ENCODE data around the gene ARID4A. TPM values are rescaled to one million over a fixed set of nuclear protein-coding genes. Genes with fewer than 3 reads are reported as not detected.
A peak's percentile ranks its signal among the peaks of the same experiment; 100 is the strongest.
"Not testable (repeated sequence)": the region's sequence is repeated elsewhere in the genome, so short reads cannot be mapped to it uniquely, and the experiment has no call there.

The ARID4A gene, protein sequence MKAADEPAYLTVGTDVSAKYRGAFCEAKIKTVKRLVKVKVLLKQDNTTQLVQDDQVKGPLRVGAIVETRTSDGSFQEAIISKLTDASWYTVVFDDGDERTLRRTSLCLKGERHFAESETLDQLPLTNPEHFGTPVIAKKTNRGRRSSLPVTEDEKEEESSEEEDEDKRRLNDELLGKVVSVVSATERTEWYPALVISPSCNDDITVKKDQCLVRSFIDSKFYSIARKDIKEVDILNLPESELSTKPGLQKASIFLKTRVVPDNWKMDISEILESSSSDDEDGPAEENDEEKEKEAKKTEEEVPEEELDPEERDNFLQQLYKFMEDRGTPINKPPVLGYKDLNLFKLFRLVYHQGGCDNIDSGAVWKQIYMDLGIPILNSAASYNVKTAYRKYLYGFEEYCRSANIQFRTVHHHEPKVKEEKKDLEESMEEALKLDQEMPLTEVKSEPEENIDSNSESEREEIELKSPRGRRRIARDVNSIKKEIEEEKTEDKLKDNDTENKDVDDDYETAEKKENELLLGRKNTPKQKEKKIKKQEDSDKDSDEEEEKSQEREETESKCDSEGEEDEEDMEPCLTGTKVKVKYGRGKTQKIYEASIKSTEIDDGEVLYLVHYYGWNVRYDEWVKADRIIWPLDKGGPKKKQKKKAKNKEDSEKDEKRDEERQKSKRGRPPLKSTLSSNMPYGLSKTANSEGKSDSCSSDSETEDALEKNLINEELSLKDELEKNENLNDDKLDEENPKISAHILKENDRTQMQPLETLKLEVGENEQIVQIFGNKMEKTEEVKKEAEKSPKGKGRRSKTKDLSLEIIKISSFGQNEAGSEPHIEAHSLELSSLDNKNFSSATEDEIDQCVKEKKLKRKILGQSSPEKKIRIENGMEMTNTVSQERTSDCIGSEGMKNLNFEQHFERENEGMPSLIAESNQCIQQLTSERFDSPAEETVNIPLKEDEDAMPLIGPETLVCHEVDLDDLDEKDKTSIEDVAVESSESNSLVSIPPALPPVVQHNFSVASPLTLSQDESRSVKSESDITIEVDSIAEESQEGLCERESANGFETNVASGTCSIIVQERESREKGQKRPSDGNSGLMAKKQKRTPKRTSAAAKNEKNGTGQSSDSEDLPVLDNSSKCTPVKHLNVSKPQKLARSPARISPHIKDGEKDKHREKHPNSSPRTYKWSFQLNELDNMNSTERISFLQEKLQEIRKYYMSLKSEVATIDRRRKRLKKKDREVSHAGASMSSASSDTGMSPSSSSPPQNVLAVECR
- 16.7 TPM for total RNA-seq

DNA sequence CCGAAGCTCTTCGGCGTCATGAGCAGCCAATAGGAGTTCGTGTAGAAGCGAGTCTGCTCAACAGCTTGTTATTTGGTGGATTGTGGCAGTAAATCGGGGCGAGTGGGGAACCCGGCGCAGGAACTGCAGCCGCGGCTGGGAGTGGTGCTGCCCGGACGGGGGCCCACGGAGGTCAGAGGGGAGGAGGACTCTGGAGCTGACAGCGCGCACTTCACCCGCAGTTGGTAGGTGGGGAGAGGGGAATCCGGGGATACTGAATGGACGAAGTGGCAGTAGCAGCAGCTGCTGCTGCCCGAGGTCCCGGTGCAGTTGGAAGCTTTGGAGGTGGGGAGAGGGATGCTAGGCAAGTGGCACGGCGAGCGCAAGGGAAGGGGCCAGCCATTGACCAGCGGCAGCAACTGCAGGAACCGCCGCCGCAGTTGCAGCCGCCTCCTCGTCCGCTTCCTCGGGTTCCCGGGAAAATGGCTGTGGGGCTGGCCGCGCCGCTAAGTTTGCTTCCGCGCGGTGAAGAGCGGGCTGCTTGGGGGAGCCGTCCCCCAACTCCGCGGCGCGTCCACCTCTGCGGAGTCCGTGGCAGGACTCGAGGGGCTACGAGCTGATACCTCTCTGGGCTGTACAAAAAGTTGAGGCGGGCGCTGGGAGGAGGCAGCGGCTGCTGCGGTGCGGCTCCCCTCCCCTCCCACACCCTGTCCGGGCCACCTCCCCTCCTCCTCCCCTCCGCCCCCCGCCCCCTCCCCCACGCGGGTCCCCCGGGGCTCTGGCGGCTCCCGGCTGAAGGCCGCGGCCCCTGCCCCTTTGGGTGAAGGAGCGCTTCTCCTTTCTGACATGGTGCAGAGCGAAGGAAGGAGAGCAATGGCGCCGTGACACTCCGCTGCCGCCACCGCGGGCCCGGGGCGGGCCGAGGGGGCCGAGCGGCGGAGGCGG lies at the start of gene ARID4A:
TSS of gene ARID4A (plus strand) at position 79 of the 924 bp plus-strand sequence. CDS start 1,300 bp downstream, outside the sequence.
- ATAC-seq = peak; percentile 60

DNA sequence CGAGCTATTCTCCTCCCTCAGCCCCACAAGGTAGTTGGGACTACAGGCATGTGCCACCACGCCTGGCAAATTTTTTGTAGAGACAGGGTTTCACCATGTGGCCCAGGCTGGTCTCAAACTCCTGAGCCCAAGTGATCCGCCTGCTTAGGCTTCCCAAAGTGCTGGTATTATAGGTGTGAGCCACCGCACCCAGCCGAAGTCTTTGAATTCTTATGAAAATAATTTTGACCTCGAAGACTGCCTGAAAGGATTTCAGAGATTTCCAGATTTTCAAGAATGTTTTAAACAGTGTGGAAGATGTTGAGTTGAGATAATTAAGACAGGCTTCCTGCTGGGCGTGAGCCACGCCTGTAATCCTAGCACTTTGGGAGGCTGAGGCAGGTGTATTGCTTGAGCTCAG lies 48.7 kb upstream of the ARID4A start:
- DNase-seq (ENCODE audit: low spot score) = no peak
- no peak for ATAC-seq

More for the DNA sequence above, at the start of gene ARID4A:
- peak; percentile 95 for DNase-seq (ENCODE audit: low spot score)

DNA sequence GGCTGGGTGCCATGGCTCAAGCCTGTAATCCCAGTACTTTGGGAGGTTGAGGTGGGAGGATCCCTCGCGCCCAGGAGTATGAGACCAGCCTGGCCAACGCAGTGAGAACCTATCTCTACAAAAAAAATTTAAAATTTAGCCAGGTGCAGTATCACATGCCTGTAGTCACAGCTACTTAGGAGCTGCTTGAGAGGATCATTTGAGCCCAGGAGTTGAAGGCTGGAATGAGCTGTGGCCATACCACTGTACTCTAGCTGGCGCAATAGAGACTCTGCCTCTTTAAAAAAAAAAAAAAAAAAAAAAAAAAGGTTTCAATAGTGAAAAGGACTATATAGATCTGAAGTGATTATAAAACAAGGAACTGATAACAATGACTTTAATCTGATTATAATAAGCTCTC lies 40.2 kb upstream of the ARID4A start:
- DNase-seq (ENCODE audit: low spot score) = no peak
- peak; percentile 48 for ATAC-seq

DNA sequence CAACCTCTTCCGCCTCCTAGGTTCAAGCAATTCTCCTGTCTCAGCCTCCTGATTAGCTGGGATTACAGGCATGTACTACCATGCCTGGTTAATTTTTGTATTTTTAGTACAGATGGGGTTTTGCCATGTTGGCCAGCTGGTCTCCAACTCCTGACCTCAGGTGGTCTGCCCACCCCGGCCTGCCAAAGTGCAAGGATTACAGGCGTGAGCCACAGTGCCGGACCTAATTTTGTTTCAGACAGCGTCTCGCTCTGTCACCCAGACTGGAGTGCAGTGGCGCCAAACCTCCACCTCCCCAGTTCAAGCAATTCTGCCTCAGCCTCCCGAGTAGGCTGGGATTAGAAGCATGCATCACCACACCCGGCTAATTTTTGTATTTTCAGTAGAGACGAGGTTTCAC lies 36.4 kb upstream of the ARID4A start:
- not testable (repeated sequence) for DNase-seq (ENCODE audit: low spot score); ATAC-seq

DNA sequence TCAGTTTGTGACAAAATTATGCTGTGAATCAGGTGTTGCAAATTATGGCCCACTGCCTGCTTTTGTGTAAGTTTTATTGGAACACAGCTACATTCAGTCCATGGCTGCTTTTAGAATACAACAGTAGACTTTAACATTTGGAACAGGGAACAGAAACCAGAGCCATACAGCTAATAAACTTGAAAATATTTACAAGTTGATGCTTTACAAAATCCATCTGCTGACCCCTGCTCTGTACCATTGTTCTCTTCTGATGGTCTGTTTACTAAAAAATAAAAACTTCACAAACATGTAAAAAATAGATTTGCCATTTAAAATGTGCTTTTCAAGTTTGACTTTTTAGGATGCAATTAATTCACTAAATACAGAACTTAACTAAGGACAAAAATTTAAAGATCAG lies 33.0 kb upstream of the ARID4A start:
- DNase-seq (ENCODE audit: low spot score) = no peak
- ATAC-seq = peak; percentile 40

DNA sequence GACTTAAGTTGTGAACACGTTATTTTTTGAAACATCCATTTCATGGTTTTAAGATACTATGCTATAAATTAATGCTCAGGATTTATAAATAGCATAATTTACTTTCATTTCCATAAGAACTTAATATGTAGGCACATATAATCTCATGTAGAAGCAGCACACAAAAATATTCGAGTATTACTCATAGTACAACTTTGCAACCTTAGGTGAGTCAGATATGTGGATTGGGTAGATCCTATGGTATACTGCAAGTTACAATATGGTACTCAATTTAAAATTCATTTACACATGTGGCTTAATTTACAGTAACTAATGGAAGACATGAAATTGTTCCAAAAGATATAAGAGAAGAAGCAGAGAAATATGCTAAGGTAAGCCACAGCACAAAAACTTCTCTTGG lies 27.7 kb upstream of the ARID4A start:
- ATAC-seq (no peak), DNase-seq (ENCODE audit: low spot score) (no peak)

DNA sequence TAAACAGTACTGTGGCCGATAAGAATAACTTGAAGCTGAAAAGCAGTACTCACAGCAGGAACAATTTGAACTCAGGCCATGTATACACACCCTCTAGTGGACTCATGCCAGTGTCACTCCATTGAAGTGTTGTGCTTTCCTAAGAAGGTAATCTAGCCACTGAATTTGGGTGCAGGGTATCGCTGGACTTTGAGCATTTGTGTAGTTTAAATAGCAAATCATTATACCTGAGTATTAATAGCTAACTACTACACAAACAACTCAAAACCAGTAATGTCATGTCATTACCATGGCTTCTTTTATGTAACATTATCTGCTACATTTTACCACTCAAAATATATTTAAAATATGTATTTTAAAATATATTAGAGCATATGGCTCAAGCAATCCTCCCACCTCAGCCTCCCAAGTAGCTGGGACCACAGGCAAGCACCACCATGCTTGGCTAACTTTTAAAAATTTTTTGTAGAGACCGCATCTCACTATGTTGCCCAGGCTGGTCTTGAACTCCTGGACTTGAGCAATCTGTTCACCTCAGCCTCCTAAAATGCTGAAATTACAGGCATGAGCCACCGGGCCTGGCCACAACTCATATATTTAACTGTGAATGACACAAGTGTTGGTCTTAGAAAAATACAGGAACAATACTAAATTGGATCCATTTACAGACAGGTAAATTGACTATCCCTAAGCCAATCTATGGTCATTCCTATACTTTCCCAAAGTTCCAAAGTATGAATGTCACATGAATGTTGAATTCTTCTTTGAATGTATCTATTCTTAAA lies 25.6 kb upstream of the ARID4A start:
- peak; percentile 89 for DNase-seq (ENCODE audit: low spot score)
- ATAC-seq = peak; percentile 86

DNA sequence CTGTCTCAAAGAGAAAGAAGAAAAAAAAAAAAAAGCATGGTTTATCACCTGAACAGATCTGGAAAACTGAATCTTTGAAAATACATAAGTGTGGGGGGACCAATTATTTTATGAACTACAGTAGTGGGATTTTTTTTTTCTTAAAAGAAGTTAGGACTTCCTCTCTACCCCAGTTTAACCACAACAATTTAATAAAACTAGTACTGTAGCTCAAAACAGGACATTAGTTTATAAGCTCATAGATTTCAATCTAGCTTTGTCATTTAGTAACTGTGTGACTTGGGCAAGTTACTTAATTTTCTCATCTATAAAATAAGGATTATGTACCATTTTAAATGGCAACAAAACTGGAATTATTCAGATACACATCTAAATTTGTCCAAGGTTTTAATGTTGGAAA lies 23.5 kb upstream of the ARID4A start:
- DNase-seq (ENCODE audit: low spot score) (no peak), ATAC-seq (no peak)

DNA sequence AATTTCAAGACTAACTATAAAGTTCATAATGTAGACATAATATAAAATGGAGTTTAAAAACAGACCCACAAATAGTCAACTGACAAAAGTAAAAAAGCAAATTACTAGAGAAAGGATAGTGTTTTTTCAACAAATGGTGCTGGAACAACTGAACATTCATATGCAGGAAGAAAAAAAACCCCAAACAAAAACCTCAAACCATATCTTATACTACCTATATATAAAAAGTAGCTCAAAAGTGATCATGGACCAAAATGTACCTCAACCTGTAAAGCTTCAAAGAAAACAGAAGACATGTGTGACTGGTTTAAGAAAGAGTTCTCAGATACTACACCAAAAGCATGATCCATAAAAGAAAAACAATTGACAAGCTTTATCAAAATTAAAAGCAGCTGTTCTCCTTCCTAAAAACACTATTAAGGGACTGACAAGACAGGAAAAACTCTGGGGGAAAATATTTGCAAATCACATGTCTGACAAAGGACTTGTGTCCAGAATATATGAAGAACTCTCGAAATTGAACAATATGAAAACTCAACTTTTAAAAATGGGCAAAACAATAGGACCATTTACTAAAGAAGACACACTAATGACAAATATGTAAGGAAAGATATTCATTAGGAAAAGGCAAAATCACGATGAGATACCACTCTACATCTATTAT lies 22.7 kb upstream of the ARID4A start:
- no peak for ATAC-seq
- no peak for DNase-seq (ENCODE audit: low spot score)

DNA sequence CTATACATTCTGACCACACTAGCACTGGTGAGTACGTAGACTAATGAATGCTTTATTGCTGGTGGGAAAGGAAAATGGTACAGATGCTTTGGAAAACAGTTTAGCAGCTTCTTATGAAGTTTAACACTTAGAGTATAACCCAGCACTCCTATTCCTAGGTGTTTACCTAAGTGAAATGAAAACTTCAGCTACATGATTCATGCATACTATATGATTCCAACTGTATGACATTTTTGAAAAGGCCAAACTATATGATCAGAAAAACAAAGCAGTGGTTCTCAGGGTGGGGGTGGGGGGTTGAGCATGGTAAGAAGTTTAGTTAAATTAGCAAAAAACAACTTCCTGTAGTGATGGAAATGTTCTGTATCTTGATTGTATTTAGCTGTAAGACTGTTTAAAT lies 22.1 kb upstream of the ARID4A start:
- no peak for DNase-seq (ENCODE audit: low spot score)
- no peak for ATAC-seq

DNA sequence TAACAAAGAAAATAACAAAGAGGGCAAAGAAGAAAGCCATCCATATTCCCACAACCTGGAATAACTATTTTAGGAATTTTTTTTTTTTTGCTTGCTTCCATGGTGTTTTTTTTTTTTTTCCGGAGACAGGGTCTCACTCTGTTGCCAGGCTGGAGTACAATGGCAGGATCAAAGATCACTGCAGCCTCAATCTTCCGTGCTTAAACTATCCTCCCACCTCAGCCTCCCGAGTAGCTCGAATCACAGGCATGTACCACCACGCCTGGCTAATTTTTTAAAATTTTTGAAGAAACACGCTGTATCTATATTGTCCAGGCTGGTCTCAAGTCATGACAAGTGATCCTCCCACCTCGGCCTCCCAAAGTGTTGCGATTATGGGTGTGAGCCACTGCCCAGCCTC lies 20.2 kb upstream of the ARID4A start:
- DNase-seq (ENCODE audit: low spot score) (no peak), ATAC-seq (no peak)

DNA sequence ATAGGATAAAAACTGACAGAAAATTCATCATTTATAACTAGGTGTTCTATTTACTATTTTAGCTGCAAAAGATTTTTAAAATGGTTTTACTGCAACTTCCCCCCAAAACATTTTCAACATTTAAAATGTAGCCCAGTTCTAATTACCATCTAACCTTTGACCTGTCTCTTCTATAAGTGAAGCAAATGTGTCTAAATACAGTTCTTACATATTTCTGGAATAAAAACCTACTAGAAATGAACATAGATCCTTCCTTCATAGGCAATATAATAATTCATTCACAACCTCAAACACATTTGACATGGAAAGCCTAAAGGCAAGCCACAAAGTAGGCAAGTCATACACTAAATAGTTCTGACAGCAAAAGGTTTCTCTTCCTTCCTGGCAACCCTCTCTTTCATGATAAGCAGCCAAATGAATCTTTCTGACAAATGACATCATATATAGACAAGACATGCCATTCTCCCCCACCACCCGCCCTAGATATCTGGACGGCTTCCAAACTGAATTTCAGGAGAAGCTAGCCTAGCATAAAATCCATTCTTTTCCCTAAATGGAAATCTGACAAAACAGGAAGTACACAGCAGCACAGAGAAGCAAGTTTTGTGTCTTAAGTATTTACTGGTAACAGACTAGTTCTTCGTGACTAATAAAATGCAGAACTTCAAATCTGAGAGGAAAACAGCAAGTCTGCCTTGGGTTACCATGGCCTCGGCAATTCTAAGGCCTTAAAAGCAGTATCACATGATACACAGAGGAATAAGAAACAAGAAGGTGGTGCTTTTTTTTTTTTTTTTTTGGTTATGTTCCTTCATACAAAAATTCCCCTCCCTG lies 17.2 kb upstream of the ARID4A start:
- DNase-seq (ENCODE audit: low spot score) (no peak), ATAC-seq (peak; percentile 38)

DNA sequence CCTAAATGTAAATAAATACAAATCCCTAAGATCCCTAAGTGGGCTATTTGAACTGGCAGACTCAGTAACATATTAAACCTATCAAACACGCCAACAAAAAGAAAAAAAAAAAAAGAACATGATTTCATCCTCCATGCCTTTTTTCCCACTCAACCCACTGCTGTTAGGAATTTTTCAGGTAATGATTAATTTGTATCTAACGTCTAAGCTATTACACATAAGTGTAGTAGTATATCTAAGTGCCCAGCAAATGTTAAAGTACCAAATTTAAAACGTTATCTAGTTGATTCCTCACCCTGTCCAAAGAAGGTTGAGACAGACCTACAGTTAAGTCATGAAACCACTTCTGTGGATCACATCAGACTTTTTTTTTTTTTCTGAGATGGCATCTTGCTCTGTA lies 16.4 kb upstream of the ARID4A start:
- DNase-seq (ENCODE audit: low spot score) (no peak), ATAC-seq (peak; percentile 47)

DNA sequence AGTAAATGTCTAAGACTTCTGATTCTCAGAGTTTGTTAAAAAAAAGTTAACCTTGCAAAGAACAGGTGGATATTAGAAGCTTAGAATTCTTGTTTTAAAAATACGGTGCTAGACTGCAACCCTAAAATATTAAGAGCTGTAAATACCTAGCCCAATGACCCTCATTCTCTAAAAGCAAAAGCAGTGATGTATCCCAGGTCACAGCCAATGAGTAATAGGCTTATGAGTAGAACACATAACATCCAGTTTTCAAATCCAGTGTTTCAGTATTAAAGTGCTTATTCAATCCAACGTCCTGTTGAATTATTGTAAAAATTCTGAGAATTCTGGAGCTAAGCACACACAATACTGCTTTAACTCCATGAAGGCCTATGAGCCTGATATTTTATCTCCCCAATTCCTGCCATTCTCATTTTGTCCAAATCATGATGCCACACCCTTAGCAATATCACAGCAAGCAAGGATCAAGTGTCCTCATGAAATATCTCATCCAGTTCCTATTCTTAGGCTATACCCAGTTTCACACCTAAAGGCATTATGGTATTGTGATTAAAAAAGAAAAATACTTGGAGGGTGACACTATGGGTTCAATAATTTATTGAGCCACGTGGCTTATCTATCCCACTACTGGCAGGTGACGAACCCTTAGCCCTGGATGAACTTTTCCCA lies 15.3 kb upstream of the ARID4A start:
- ATAC-seq = no peak
- DNase-seq (ENCODE audit: low spot score) = no peak

DNA sequence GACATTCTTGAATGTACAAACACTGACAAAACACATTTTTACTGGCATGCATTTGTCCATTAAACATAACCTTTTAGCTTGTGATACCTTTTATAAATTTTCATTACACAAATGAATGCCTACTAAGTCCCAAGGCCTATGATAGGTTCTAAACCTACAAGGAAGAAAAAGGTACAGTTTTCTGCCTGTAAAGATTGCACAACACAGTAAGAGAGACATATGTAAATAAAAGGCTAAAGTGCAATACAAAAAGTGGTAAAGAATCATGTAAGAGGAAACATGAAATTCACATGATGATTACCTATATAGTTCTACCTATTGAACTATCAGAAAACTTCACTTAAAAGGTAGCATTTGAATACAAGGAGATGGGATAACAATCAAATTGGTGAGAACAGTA lies 14.6 kb upstream of the ARID4A start:
- ATAC-seq = no peak
- no peak for DNase-seq (ENCODE audit: low spot score)

DNA sequence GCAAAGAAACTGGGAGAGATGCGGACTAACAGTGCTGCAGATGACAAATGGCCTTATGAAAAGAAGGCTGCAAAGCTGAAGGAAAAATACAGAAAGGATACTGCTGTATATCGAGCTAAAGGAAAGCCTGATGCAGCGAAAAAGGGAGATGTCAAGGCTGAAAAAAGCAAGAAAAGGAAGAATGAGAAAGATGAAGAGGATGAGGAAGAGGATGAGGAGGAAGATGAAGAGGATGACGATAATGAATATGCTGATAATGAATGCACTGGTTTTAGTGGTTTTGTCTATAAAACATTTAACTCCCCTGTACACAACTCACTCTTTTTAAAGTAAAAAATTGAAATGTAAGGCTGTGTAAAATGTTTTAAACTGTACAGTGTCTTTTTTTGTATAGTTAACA lies 13.2 kb upstream of the ARID4A start:
- ATAC-seq (no peak), DNase-seq (ENCODE audit: low spot score) (no peak)

DNA sequence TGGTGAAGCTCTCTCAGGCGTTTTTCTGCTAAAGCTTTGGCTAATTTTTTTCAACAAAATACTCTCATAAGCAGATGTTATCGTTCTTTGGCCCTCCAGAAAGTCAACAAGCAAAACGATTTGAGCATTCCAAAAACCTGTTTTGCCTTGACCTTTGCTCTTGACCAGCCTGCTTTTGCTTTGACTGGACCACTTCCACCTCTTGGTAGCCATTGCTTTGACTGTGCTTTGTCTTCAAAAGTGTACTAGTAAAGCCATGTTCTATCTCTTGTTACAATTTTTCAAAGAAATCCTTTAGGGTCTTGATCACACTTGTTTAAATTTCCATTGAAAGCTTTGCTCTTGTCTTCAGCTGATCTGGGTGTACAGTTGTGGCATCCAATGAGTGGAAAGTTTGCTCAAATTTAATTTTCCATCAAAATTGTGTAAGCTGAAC lies 10.7 kb upstream of the ARID4A start:
- DNase-seq (ENCODE audit: low spot score) (peak; percentile 73), ATAC-seq (peak; percentile 88)
